Gastroesophageal sphincter (tissue), 4 donors: ENCODE measurements around the gene YPEL1. TPM values are rescaled to one million over a fixed set of nuclear protein-coding genes. Genes with fewer than 3 reads are reported as not detected.
A peak's percentile ranks its signal among the peaks of the same experiment; 100 is the strongest.

Experiments
- ATAC-seq: fragments of 150-250 bp; one replicate; pipeline ENCODE4 v1.9.1; 2016; ENCODE audit warnings: mild to moderate bottlenecking, moderate library complexity
- H3K27ac ChIP-seq, 4 donors: fragments of 200-600 bp; sonication (generic) in 3 of 4; 1 replicate in 3 of 4; 2 replicates in 1 of 4; pipeline ENCODE4 v1.5.1; 2016 to 2019
- H3K27me3 ChIP-seq: fragments of 200-600 bp; sonication (generic); one replicate; pipeline ENCODE4 v1.5.1; 2019
- H3K36me3 ChIP-seq, 2 donors: fragments of 200-600 bp; sonication (generic); one replicate each; pipeline ENCODE4 v1.5.1; 2019; ENCODE audit warnings: control low read depth in 1 of 2
- H3K4me1 ChIP-seq, 3 donors: fragments of 200-600 bp; sonication (generic); 1 replicate in 2 of 3; 2 replicates in 1 of 3; pipeline ENCODE4 v1.5.1; 2016 to 2019; ENCODE audit warnings: control low read depth in 2 of 3
- H3K4me3 ChIP-seq, 2 donors: fragments of 200-600 bp; sonication (generic); one replicate each; pipeline ENCODE4 v1.5.1; 2019; ENCODE audit warnings: mild to moderate bottlenecking in 1 of 2, moderate library complexity in 1 of 2
- H3K9me3 ChIP-seq, 3 donors: fragments of 200-600 bp; sonication (generic); one replicate each; pipeline ENCODE4 v1.5.1; 2017 to 2019; ENCODE audit warnings: control low read depth in 2 of 3
- CTCF ChIP-seq, 4 experiments: fragments of 200-600 bp in 2 of 4; fragments of 450-650 bp in 2 of 4; sonication (generic) in 1 of 4; IDR thresholded peaks; one replicate each; pipeline ENCODE4 v1.5.1; 2017 to 2019; ENCODE audit warnings: antibody characterized with exemption in 4 of 4, mild to moderate bottlenecking in 2 of 4, moderate library complexity in 2 of 4
- EP300 ChIP-seq: sonication (generic); formaldehyde crosslinking; IDR thresholded peaks from one replicate; pipeline ENCODE4 v1.6.1; 2017; ENCODE audit warnings: antibody characterized with exemption, mild to moderate bottlenecking
- POLR2A ChIP-seq, 2 donors: fragments of 450-650 bp; IDR thresholded peaks; one replicate each; pipeline ENCODE4 v1.6.1; 2017; ENCODE audit warnings: antibody characterized with exemption in 2 of 2, mild to moderate bottlenecking in 2 of 2, moderate library complexity in 1 of 2
- POLR2AphosphoS5 ChIP-seq: sonication (generic); formaldehyde crosslinking; IDR thresholded peaks from one replicate; pipeline ENCODE4 v1.6.1; 2017; ENCODE audit warnings: antibody characterized with exemption
- WGBS, 2 donors: methylation state at CpG; one replicate each; pipeline ENCODE4 v1.1.5; 2018; ENCODE audit warnings: low coverage in 1 of 2; 5-methylcytosine and 5-hydroxymethylcytosine counted together
- total RNA-seq, 4 donors: library from RNA; depleted of rRNA; stranded (reverse); fragments of >200 nt; gene quantifications; one replicate each; pipeline ENCODE4 v1.1.0, GENCODE V29; 2016

Gene YPEL1
- total RNA-seq, 4 donors from 2014 or later: 11.6 to 23.1 (median 15.8) TPM

- Histone ChIP-seq H3K4me3 (no peak overlapping the region), H3K27me3 (no peaks in the 10 kb centered on the region), H3K4me1 (peaks cover 2 to 39% (median 13%) of the 10 kb centered on the region in 3 donors), H3K9me3 (no peaks in the 10 kb centered on the region), H3K36me3 (peaks cover 0 to 75% of the 10 kb centered on the region in 2 donors), H3K27ac (peak overlapping the region in 3 of 4 donors; percentile 59 to 84 (median 83))
- 48 to 79% methylated on average over 3 of the region's 3 CpGs for WGBS, 2 donors
- no peak for TF ChIP-seq EP300
- no peak for ATAC-seq
Observed at GRCh38 chr22:21699643-21700042, 36.0 kb downstream of the YPEL1 start.

- TF ChIP-seq CTCF (IDR thresholded peaks at IDR 0.05): no peak
- TF ChIP-seq POLR2AphosphoS5: no peak
- TF ChIP-seq POLR2A (IDR thresholded peaks at IDR 0.05): no peak
- TF ChIP-seq EP300: no peak
- Histone ChIP-seq H3K4me1 (peaks cover 2 to 39% (median 13%) of the 10 kb centered on the region in 3 donors), H3K4me3 (no peak overlapping the region), H3K27ac (peak overlapping the region; percentile 30 to 84 (median 83)), H3K27me3 (no peaks in the 10 kb centered on the region), H3K9me3 (no peaks in the 10 kb centered on the region), H3K36me3 (peaks cover 0 to 80% of the 10 kb centered on the region in 2 donors)
- 36 to 44% methylated on average over 6 to 10 of the region's 22 CpGs for WGBS, 2 donors
- ATAC-seq: peak; percentile 55
Observed at GRCh38 chr22:21698430-21699329, 36.9 kb downstream of the YPEL1 start.

- Histone ChIP-seq H3K27ac (peak overlapping the region; percentile 30 to 85 (median 84)), H3K4me1 (peaks cover 2 to 39% (median 13%) of the 10 kb centered on the region in 3 donors), H3K27me3 (no peaks in the 10 kb centered on the region), H3K4me3 (no peak overlapping the region), H3K9me3 (no peaks in the 10 kb centered on the region), H3K36me3 (peaks cover 0 to 80% of the 10 kb centered on the region in 2 donors)
- TF ChIP-seq POLR2AphosphoS5 (peak; percentile 47), POLR2A (IDR thresholded peaks at IDR 0.05) (no peak)
- ATAC-seq: peak; percentile 44
Observed at GRCh38 chr22:21697880-21698279, 37.7 kb downstream of the YPEL1 start.

- WGBS, 2 donors: no CpG with 5 or more reads among the region's 16 CpGs
- H3K27me3 ChIP-seq: no peaks in the 10 kb centered on the region
- no peak for TF ChIP-seq EP300
- no peak overlapping the region for H3K4me3 ChIP-seq
- H3K36me3 ChIP-seq: peaks cover 0 to 79% of the 10 kb centered on the region in 2 donors
- no peak for ATAC-seq
- peak overlapping the region; percentile 44 to 85 (median 84) for H3K27ac ChIP-seq
- H3K9me3 ChIP-seq: no peaks in the 10 kb centered on the region
- H3K4me1 ChIP-seq: peaks cover 2 to 39% (median 13%) of the 10 kb centered on the region in 3 donors
Observed at GRCh38 chr22:21697021-21697771, 38.4 kb downstream of the YPEL1 start.

GRCh38 chr22:21696115-21696514 lies 39.5 kb downstream of the YPEL1 start:
- 75 to 100% methylated on average over 2 of the region's 6 CpGs for WGBS, 2 donors
- peaks cover 0 to 79% of the 10 kb centered on the region in 2 donors for H3K36me3 ChIP-seq
- ATAC-seq: no peak

GRCh38 chr22:21695430-21696085 lies 40.0 kb downstream of the YPEL1 start:
- WGBS, 2 donors: 86% methylated on average over 4 to 5 of the region's 6 CpGs
- no peaks in the 10 kb centered on the region for H3K27me3 ChIP-seq
- no peak for TF ChIP-seq EP300
- TF ChIP-seq POLR2AphosphoS5: no peak
- TF ChIP-seq CTCF (IDR thresholded peaks at IDR 0.05): no peak
- TF ChIP-seq POLR2A (IDR thresholded peaks at IDR 0.05): no peak
- no peak for ATAC-seq
- peaks cover 2 to 41% (median 13%) of the 10 kb centered on the region in 3 donors for H3K4me1 ChIP-seq
- peak overlapping the region in 2 of 4 donors; percentile 83 to 84 for H3K27ac ChIP-seq
- peaks cover 0 to 79% of the 10 kb centered on the region in 2 donors for H3K36me3 ChIP-seq
- no peaks in the 10 kb centered on the region for H3K9me3 ChIP-seq
- H3K4me3 ChIP-seq: no peak overlapping the region

More at GRCh38 chr22:21696115-21696514, 39.5 kb downstream of the YPEL1 start:
- Histone ChIP-seq H3K27ac (peak overlapping the region in 3 of 4 donors; percentile 23 to 84 (median 83)), H3K4me3 (no peak overlapping the region), H3K9me3 (no peaks in the 10 kb centered on the region), H3K4me1 (peaks cover 2 to 39% (median 13%) of the 10 kb centered on the region in 3 donors), H3K27me3 (no peaks in the 10 kb centered on the region)
- no peak for TF ChIP-seq EP300
